HUES6 (cell line): ENCODE measurements around the gene MTURN.

ENCODE experiments used
- H3K27ac ChIP-seq: 2 replicates; pipeline ENCODE4 v1.7.0; 2013; ENCODE audit warnings: low read depth, mild to moderate bottlenecking, low read length, inconsistent platforms
- H3K27me3 ChIP-seq: 2 replicates; pipeline ENCODE4 v1.6.1; 2013; ENCODE audit warnings: low read length; ENCODE audit not compliant: control insufficient read depth, insufficient read depth
- H3K36me3 ChIP-seq: 2 replicates; pipeline ENCODE4 v1.6.1; 2013; ENCODE audit warnings: low read length; ENCODE audit not compliant: control insufficient read depth, insufficient read depth
- H3K4me1 ChIP-seq: 2 replicates; pipeline ENCODE4 v1.6.1; 2013; ENCODE audit warnings: low read length; ENCODE audit not compliant: control insufficient read depth, insufficient read depth
- H3K4me3 ChIP-seq: 2 replicates; pipeline ENCODE4 v1.5.1; 2013; ENCODE audit warnings: low read depth, low read length
- H3K9ac ChIP-seq: one replicate; pipeline ENCODE4 v1.6.1; 2013; ENCODE audit warnings: mild to moderate bottlenecking, low read length
- H3K9me3 ChIP-seq: 2 replicates; pipeline ENCODE4 v1.6.1; 2013; ENCODE audit warnings: low read depth, low read length; ENCODE audit not compliant: control insufficient read depth, insufficient read depth

Gene MTURN

GRCh38 chr7:30207376-30207775 lies 72.6 kb downstream of the MTURN start:
- H3K27ac ChIP-seq = no peak overlapping the region
- no peak overlapping the region for H3K4me3 ChIP-seq
- no peaks in the 10 kb centered on the region for H3K27me3 ChIP-seq
- no peaks in the 10 kb centered on the region for H3K9me3 ChIP-seq
- H3K9ac ChIP-seq = no peak overlapping the region
- H3K36me3 ChIP-seq = no peaks in the 10 kb centered on the region
- H3K4me1 ChIP-seq = no peaks in the 10 kb centered on the region

GRCh38 chr7:30209951-30210350 lies 75.2 kb downstream of the MTURN start:
- H3K4me3 ChIP-seq = no peak overlapping the region
- H3K4me1 ChIP-seq = no peaks in the 10 kb centered on the region
- no peaks in the 10 kb centered on the region for H3K36me3 ChIP-seq
- no peak overlapping the region for H3K27ac ChIP-seq
- H3K9ac ChIP-seq = no peak overlapping the region
- H3K27me3 ChIP-seq = no peaks in the 10 kb centered on the region
- H3K9me3 ChIP-seq = no peaks in the 10 kb centered on the region
